H1 (cell line): ENCODE measurements around the gene NEDD8. TPM values are rescaled to one million over a fixed set of nuclear protein-coding genes. Genes with fewer than 3 reads are reported as not detected.

Experiments used
- CTCF ChIA-PET: fragments of 300-600 bp; sonication (Branson Sonifier 250); formaldehyde crosslinking; loops from one replicate; lab custom pipeline; 2021; ENCODE audit not compliant: partially characterized antibody; lab: Charles Lee
- POLR2A ChIA-PET: fragments of 300-600 bp; sonication (Branson Sonifier 250); formaldehyde crosslinking; loops from one replicate; lab custom pipeline; 2021; ENCODE audit warnings: inconsistent platforms; ENCODE audit not compliant: partially characterized antibody; lab: Charles Lee
- DNase-seq, 2 experiments: peaks; one replicate each; pipeline versions ENCODE4 v3.0.0 to v3.0.0-alpha.2; 2010 to 2022; ENCODE audit warnings: low spot score in 2 of 2, low read depth in 1 of 2, mixed read lengths in 1 of 2
- FAIRE-seq: peaks from 2 replicates; lab custom pipeline; 2011; peaks lifted over from hg19 to GRCh38; lab: Jason Lieb, UNC
- H2AFZ ChIP-seq: 2 replicates; pipeline ENCODE4 v1.8.1; 2012; ENCODE audit warnings: low read length, inconsistent platforms
- H2AK5ac ChIP-seq: 2 replicates; pipeline ENCODE4 v1.6.1; 2013; ENCODE audit warnings: low read depth, low read length
- H2BK120ac ChIP-seq: replicated peaks from 2 replicates; pipeline ENCODE3; 2013; ENCODE audit warnings: low read depth, low read length, inconsistent platforms
- H2BK12ac ChIP-seq: 2 replicates; pipeline ENCODE4 v1.6.1; 2013; ENCODE audit warnings: low read depth, low read length
- H2BK15ac ChIP-seq: 2 replicates; pipeline ENCODE4 v1.6.1; 2013; ENCODE audit warnings: low read length
- H2BK20ac ChIP-seq: 2 replicates; pipeline ENCODE4 v1.6.1; 2013; ENCODE audit warnings: low read length
- H2BK5ac ChIP-seq: 2 replicates; pipeline ENCODE4 v1.6.1; 2013; ENCODE audit warnings: low read depth, low read length
- H3K14ac ChIP-seq: 2 replicates; pipeline ENCODE4 v1.6.1; 2013; ENCODE audit warnings: inconsistent platforms; ENCODE audit not compliant: insufficient read length
- H3K18ac ChIP-seq: 2 replicates; pipeline ENCODE4 v1.6.1; 2013; ENCODE audit warnings: low read length; ENCODE audit errors: extremely low read depth
- H3K23ac ChIP-seq: 2 replicates; pipeline ENCODE4 v1.6.1; 2013; ENCODE audit warnings: inconsistent platforms; ENCODE audit not compliant: insufficient read length
- H3K23me2 ChIP-seq: 2 replicates; pipeline ENCODE4 v1.6.1; 2013; ENCODE audit warnings: low read depth, low read length
- H3K27ac ChIP-seq: 2 replicates; pipeline ENCODE4 v1.6.1; 2011; ENCODE audit warnings: low read depth, low read length, inconsistent platforms
- H3K27me3 ChIP-seq, 4 experiments: replicated peaks in 1 of 4; 1 replicate in 1 of 4; 2 replicates in 3 of 4; pipeline versions ENCODE4 v1.6.1 to v1.8.1; 2011 to 2013; ENCODE audit warnings: low read length in 3 of 4, mild to moderate bottlenecking in 3 of 4, inconsistent platforms in 2 of 4, mixed read lengths in 2 of 4, moderate library complexity in 1 of 4; ENCODE audit not compliant: control insufficient read depth in 3 of 4, insufficient read depth in 3 of 4; ENCODE audit errors: extremely low read depth in 1 of 4
- H3K36me3 ChIP-seq, 4 experiments: 2 replicates each; pipeline versions ENCODE4 v1.6.1 to v1.8.1; 2011 to 2013; ENCODE audit warnings: mild to moderate bottlenecking in 4 of 4, low read length in 3 of 4, moderate library complexity in 2 of 4, control low read depth in 1 of 4, inconsistent platforms in 1 of 4; ENCODE audit not compliant: insufficient read depth in 4 of 4, control insufficient read depth in 2 of 4
- H3K4ac ChIP-seq: replicated peaks from 2 replicates; pipeline ENCODE3; 2013; ENCODE audit warnings: low read length, low read depth, mixed read lengths, inconsistent platforms; ENCODE audit not compliant: insufficient read length
- H3K4me1 ChIP-seq, 4 experiments: replicated peaks in 1 of 4; 1 replicate in 1 of 4; 2 replicates in 3 of 4; pipeline versions ENCODE4 v1.6.1 to v1.8.1; 2011 to 2013; ENCODE audit warnings: low read length in 3 of 4, inconsistent platforms in 2 of 4, mixed read lengths in 1 of 4; ENCODE audit not compliant: insufficient read depth in 4 of 4, control insufficient read depth in 3 of 4
- H3K4me2 ChIP-seq, 2 experiments: 2 replicates each; pipeline versions ENCODE4 v1.6.1 to v1.8.1; 2011 to 2013; ENCODE audit warnings: low read depth in 2 of 2, low read length in 2 of 2, control low read depth in 1 of 2, inconsistent platforms in 1 of 2, mild to moderate bottlenecking in 1 of 2; ENCODE audit not compliant: insufficient read depth in 1 of 2
- H3K4me3 ChIP-seq, 4 experiments: fragments of 200-600, 300-600 bp in 1 of 4; sonication (generic), shearing (Covaris generic), sonication (Bioruptor Twin) in 1 of 4; 2 replicates each; pipeline versions ENCODE4 v1.5.1 to v1.8.1; 2011 to 2016; ENCODE audit warnings: low read length in 4 of 4, low read depth in 3 of 4, control low read depth in 2 of 4, inconsistent platforms in 2 of 4, mild to moderate bottlenecking in 2 of 4, mixed read lengths in 1 of 4, moderate library complexity in 1 of 4; ENCODE audit not compliant: insufficient read depth in 2 of 4; ENCODE audit errors: extremely low read depth in 1 of 4
- H3K56ac ChIP-seq: replicated peaks from 2 replicates; pipeline ENCODE3; 2013; ENCODE audit warnings: low read depth, mild to moderate bottlenecking, mixed read lengths, low read length, inconsistent platforms; ENCODE audit not compliant: insufficient read length
- H3K79me1 ChIP-seq: 2 replicates; pipeline ENCODE4 v1.6.1; 2013; ENCODE audit warnings: low read depth, low read length, control low read depth
- H3K79me2 ChIP-seq, 2 experiments: 2 replicates each; pipeline versions ENCODE4 v1.6.1 to v1.8.1; 2012 to 2013; ENCODE audit warnings: low read length in 2 of 2, mild to moderate bottlenecking in 2 of 2, inconsistent platforms in 1 of 2; ENCODE audit not compliant: insufficient read depth in 2 of 2, control insufficient read depth in 1 of 2
- H3K9ac ChIP-seq, 4 experiments: replicated peaks in 1 of 4; 1 replicate in 1 of 4; 2 replicates in 3 of 4; pipeline versions ENCODE4 v1.6.1 to v1.8.1; 2011 to 2013; ENCODE audit warnings: low read depth in 3 of 4, low read length in 3 of 4, control low read depth in 2 of 4, mild to moderate bottlenecking in 2 of 4, moderate library complexity in 2 of 4, inconsistent platforms in 1 of 4; ENCODE audit errors: extremely low read depth in 1 of 4
- H3K9me3 ChIP-seq, 2 experiments: 2 replicates each; pipeline versions ENCODE4 v1.6.1 to v1.8.1; 2012 to 2013; ENCODE audit warnings: mild to moderate bottlenecking in 2 of 2, moderate library complexity in 2 of 2, control low read depth in 1 of 2, inconsistent platforms in 1 of 2, low read depth in 1 of 2, low read length in 1 of 2, mixed read lengths in 1 of 2; ENCODE audit not compliant: insufficient read depth in 2 of 2
- H4K20me1 ChIP-seq, 2 experiments: replicated peaks in 1 of 2; 2 replicates each; pipeline versions ENCODE3 to v1.8.1; 2011 to 2013; ENCODE audit warnings: inconsistent platforms in 2 of 2, low read length in 2 of 2, mild to moderate bottlenecking in 1 of 2; ENCODE audit not compliant: insufficient read depth in 2 of 2, control insufficient read depth in 1 of 2
- H4K5ac ChIP-seq: 2 replicates; pipeline ENCODE4 v1.6.1; 2013; ENCODE audit warnings: low read length, low read depth, mixed read lengths, inconsistent platforms; ENCODE audit not compliant: insufficient read length
- H4K8ac ChIP-seq: 2 replicates; pipeline ENCODE4 v1.8.0; 2013; ENCODE audit warnings: mild to moderate bottlenecking, moderate library complexity, low read length, inconsistent platforms; ENCODE audit not compliant: insufficient read depth; ENCODE audit errors: extremely low read depth
- H4K91ac ChIP-seq: replicated peaks from 2 replicates; pipeline ENCODE3; 2013; ENCODE audit warnings: low read length, mixed read lengths, inconsistent platforms; ENCODE audit not compliant: insufficient read length
- BCL11A ChIP-seq, 2 experiments: IDR thresholded peaks; one replicate each; pipeline ENCODE4 v1.6.1; 2011; ENCODE audit warnings: low read depth in 2 of 2, low read length in 2 of 2, mild to moderate bottlenecking in 2 of 2
- EP300 ChIP-seq, 2 experiments: IDR thresholded peaks; 1 replicate in 1 of 2; 2 replicates in 1 of 2; pipeline ENCODE4 v1.6.1; 2011 to 2012; ENCODE audit warnings: low read depth in 2 of 2, low read length in 2 of 2, mild to moderate bottlenecking in 2 of 2, borderline replicate concordance in 1 of 2, inconsistent platforms in 1 of 2, moderate library complexity in 1 of 2
- HDAC6 ChIP-seq: IDR thresholded peaks from one replicate; pipeline ENCODE4 v1.7.1; 2012; ENCODE audit warnings: low read depth, mild to moderate bottlenecking, inconsistent platforms, low read length, moderate library complexity
- RAD21 ChIP-seq, 2 experiments: IDR thresholded peaks in 1 of 2; conservative IDR thresholded peaks in 1 of 2; 2 replicates each; pipeline ENCODE4 v1.6.1; 2011; ENCODE audit warnings: low read depth in 2 of 2, low read length in 2 of 2, improper control_type of control experiment in 1 of 2, inconsistent platforms in 1 of 2, mild to moderate bottlenecking in 1 of 2, moderate library complexity in 1 of 2
- RFX5 ChIP-seq: IDR thresholded peaks from 2 replicates; pipeline ENCODE4 v1.6.1; 2011; ENCODE audit warnings: low read depth, low read length, improper control_type of control experiment, borderline replicate concordance
- SRF ChIP-seq: IDR thresholded peaks from 2 replicates; pipeline ENCODE4 v1.6.1; 2011; ENCODE audit warnings: mild to moderate bottlenecking, low read depth, low read length, moderate library complexity
- SUZ12 ChIP-seq: fragments of 200-600 bp; sonication (generic); IDR thresholded peaks from 2 replicates; pipeline ENCODE4 v1.6.1; 2012; ENCODE audit warnings: mild to moderate bottlenecking, inconsistent platforms, low read length, moderate library complexity, mixed read lengths
- TAF1 ChIP-seq: IDR thresholded peaks from 2 replicates; pipeline ENCODE4 v1.6.1; 2011; ENCODE audit warnings: mild to moderate bottlenecking, low read depth, low read length
- TCF12 ChIP-seq: IDR thresholded peaks from 2 replicates; pipeline ENCODE4 v1.6.1; 2011; ENCODE audit warnings: low read depth, mild to moderate bottlenecking, low read length
- WGBS, 2 experiments: shearing (Covaris generic) in 1 of 2; methylation state at CpG; one replicate each; pipeline versions ENCODE4 v1.1.6 to v1.1.7; 2013 to 2015; ENCODE audit warnings: low lambda C conversion rate in 2 of 2, mixed read lengths in 2 of 2, inconsistent platforms in 1 of 2, low coverage in 1 of 2, missing lambda C conversion rate in 1 of 2; ENCODE audit not compliant: insufficient replicate concordance in 2 of 2, insufficient coverage in 1 of 2, insufficient read length in 1 of 2; ENCODE audit errors: extremely low coverage in 1 of 2, missing lambda C conversion rate in 1 of 2; 5-methylcytosine and 5-hydroxymethylcytosine counted together
- polyA plus RNA-seq, 7 experiments: library from polyadenylated mRNA; depleted of rRNA in 3 of 7; stranded (reverse) in 5 of 7; unstranded in 2 of 7; fragments of >200 nt in 5 of 7; fragments of 200-250 nt in 2 of 7; gene quantifications; 1 replicate in 5 of 7; 2 replicates in 1 of 7; 4 replicates in 1 of 7; pipeline versions ENCODE4 v1.2.1 to v1.2.3, GENCODE V29; 2011 to 2013; ENCODE audit warnings: missing spikeins in 2 of 7, mixed read lengths in 2 of 7
- total RNA-seq: library from RNA; stranded (reverse); fragmentation: NEBNext Ultra II Directional; extraction: Animal tissue kit (Norgen Biotek cat#: 25700); gene quantifications from 2 replicates; pipeline ENCODE4 v1.2.1, GENCODE V29; 2021
- TF ChIP-seq, protein P1 (sequence below): IDR thresholded peaks from 2 replicates; pipeline ENCODE4 v1.6.1; 2011; ENCODE audit warnings: low read length, improper control_type of control experiment

Gene NEDD8
- total and polyA plus RNA-seq, 2 of the 8 experiments (the other 6 are each of a cell fraction or from before 2014, with no cell fraction given) = 253 to 317 TPM

DNA sequence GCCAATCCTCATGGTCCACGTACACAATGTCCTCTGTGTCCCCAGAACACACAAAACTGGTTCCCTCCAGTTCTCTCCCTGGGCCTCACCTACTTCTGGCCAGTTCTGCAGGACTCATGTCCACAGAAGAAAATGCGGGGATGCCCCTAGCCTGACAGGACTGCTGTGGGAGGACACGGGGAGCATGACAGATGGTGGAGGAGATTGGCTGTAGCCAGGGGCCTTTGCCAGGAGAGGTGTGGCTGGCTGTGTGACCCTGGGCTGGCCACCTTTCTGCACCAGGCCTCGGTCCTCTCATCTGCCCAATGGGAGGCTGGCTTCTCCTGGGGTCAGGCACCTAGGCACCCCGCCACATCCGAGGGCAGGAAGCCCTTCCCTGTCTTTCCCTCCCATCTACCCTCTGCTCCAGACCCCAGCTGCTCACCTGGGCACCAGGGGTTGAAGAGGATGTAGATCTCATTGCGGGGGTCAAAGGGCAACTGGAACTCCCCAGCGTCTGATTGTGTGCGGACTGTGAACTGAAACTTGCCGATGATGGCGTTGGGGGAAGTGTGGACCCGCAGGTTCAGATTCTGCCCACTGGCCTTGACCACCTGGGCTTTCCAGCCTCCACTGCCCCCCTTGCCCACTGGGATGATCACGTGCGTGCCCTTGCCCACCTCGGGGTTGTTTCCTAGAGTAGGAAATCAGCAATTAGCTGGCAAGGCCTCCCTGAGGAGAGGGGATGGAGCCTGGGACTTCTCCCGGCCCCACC, 28.0 kb upstream of the NEDD8 start:
- Histone ChIP-seq H4K91ac (no peak overlapping the region), H3K27ac (no peak overlapping the region), H4K5ac (no peak overlapping the region), H3K4ac (no peak overlapping the region), H4K20me1 (peaks cover 0 to 2% of the 10 kb centered on the region in 2 experiments), H3K56ac (no peak overlapping the region), H4K8ac (no peak overlapping the region), H2AFZ (no peak overlapping the region), H2BK12ac (no peak overlapping the region), H3K4me3 (no peak overlapping the region), H2BK20ac (no peak overlapping the region), H3K4me1 (peaks cover 0 to 2% (median 0%) of the 10 kb centered on the region in 4 experiments; a peak in 1 of 7 replicates), H3K27me3 (no peaks in the 10 kb centered on the region; a peak in 1 of 7 replicates), H2BK5ac (no peak overlapping the region; the same call in 1 of the 2 replicates), H3K18ac (no peak overlapping the region), H3K79me1 (no peaks in the 10 kb centered on the region), H3K4me2 (no peak overlapping the region), H3K23me2 (no peaks in the 10 kb centered on the region), H3K14ac (no peak overlapping the region), H2AK5ac (no peak overlapping the region), H3K36me3 (no peaks in the 10 kb centered on the region), H3K23ac (no peak overlapping the region), H2BK120ac (no peak overlapping the region), H2BK15ac (no peak overlapping the region), H3K79me2 (no peaks in the 10 kb centered on the region), H3K9ac (no peak overlapping the region), H3K9me3 (no peaks in the 10 kb centered on the region)
- no peak for DNase-seq
- WGBS, 2 experiments = 88% methylated on average over 16 of the region's 16 CpGs; no CpG with 5 or more reads in 1 of the 2 experiments
- ChIA-PET POLR2A (interaction anchor here (1.6 to 3.9 kb wide), 2 partner anchors 10 to 14 kb away, joined by 6 to 14 read pairs; no protein-coding TSS in a partner anchor), CTCF (interaction anchor here (0.9 to 3.6 kb wide), 3 partner anchors 17 to 48 kb away, joined by 6 to 13 read pairs (median 12); partner anchors contain the start of genes CIDEB and TINF2)
- FAIRE-seq = no peak
- TF ChIP-seq SUZ12 (no peak), EP300 (IDR thresholded peaks at IDR 0.05; ENCODE audit: borderline replicate concordance in 1 of 2, low read depth in 2 of 2, low read length in 2 of 2) (no peak), RAD21 (IDR thresholded peaks at IDR 0.05 in 1 of 2, conservative IDR thresholded peaks at IDR 0.05 in 1 of 2; ENCODE audit: low read depth in 2 of 2, low read length in 2 of 2) (no peak), BCL11A (IDR thresholded peaks at IDR 0.05; ENCODE audit: low read depth in 2 of 2, low read length in 2 of 2) (no peak), TCF12 (no peak), SRF (no peak), TAF1 (no peak), HDAC6 (no peak), RFX5 (no peak)
- TF ChIP-seq, protein P1, sequence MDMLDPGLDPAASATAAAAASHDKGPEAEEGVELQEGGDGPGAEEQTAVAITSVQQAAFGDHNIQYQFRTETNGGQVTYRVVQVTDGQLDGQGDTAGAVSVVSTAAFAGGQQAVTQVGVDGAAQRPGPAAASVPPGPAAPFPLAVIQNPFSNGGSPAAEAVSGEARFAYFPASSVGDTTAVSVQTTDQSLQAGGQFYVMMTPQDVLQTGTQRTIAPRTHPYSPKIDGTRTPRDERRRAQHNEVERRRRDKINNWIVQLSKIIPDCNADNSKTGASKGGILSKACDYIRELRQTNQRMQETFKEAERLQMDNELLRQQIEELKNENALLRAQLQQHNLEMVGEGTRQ = no peak
